Natural killer cell (primary cell): ENCODE data around the gene CHRM2. TPM values are rescaled to one million over a fixed set of nuclear protein-coding genes. Genes with fewer than 3 reads are reported as not detected.

Source experiments
- ATAC-seq, 3 donors: fragments of 150-1000 bp in 2 of 3; fragments of 200-7000 bp in 1 of 3; cut with Tn5 transposase; 1 replicate in 1 of 3; 2 replicates in 2 of 3; pipeline ENCODE4 v1.10.0; 2021; ENCODE audit warnings: mild to moderate bottlenecking in 2 of 3, moderate library complexity in 2 of 3
- DNase-seq, 2 donors: peaks; one replicate each; pipeline versions ENCODE4 v3.0.0 to v3.0.0-alpha.2; 2013 to 2021; ENCODE audit warnings: mixed read lengths in 1 of 2
- H3K27ac ChIP-seq: one replicate; pipeline ENCODE4 v1.5.1; 2013; ENCODE audit warnings: mild to moderate bottlenecking, low read length
- H3K27me3 ChIP-seq: one replicate; pipeline ENCODE4 v1.6.1; 2013; ENCODE audit warnings: low read length; ENCODE audit not compliant: control insufficient read depth, insufficient read depth
- H3K36me3 ChIP-seq: one replicate; pipeline ENCODE4 v1.6.1; 2013; ENCODE audit warnings: low read length; ENCODE audit not compliant: control insufficient read depth, insufficient read depth
- H3K4me1 ChIP-seq: one replicate; pipeline ENCODE4 v1.6.1; 2013; ENCODE audit warnings: low read length; ENCODE audit not compliant: control insufficient read depth, insufficient read depth
- H3K4me3 ChIP-seq: one replicate; pipeline ENCODE4 v1.5.1; 2013; ENCODE audit warnings: low read length
- H3K9me3 ChIP-seq: one replicate; pipeline ENCODE4 v1.6.1; 2013; ENCODE audit warnings: low read length; ENCODE audit not compliant: control insufficient read depth, insufficient read depth
- H3K27ac Mint-ChIP-seq, 2 donors: one replicate each; pipeline ENCODE4 v1.8.0; 2022; ENCODE audit warnings: mild to moderate bottlenecking in 2 of 2, mixed read lengths in 2 of 2, moderate library complexity in 1 of 2
- H3K27me3 Mint-ChIP-seq, 2 donors: one replicate each; pipeline ENCODE4 v1.8.0; 2022; ENCODE audit warnings: low read depth in 2 of 2, mixed read lengths in 2 of 2
- H3K36me3 Mint-ChIP-seq: one replicate; pipeline ENCODE4 v1.8.0; 2022; ENCODE audit warnings: mixed read lengths
- H3K4me1 Mint-ChIP-seq, 2 donors: one replicate each; pipeline ENCODE4 v1.8.0; 2022; ENCODE audit warnings: mixed read lengths in 2 of 2
- H3K4me3 Mint-ChIP-seq: one replicate; pipeline ENCODE4 v1.8.0; 2022; ENCODE audit warnings: mild to moderate bottlenecking, moderate library complexity, mixed read lengths
- H3K9me3 Mint-ChIP-seq, 2 donors: one replicate each; pipeline ENCODE4 v1.8.0; 2022; ENCODE audit warnings: mixed read lengths in 2 of 2
- WGBS: methylation state at CpG from one replicate; pipeline ENCODE4 v1.1.7; 2013; ENCODE audit warnings: missing lambda C conversion rate; ENCODE audit not compliant: insufficient coverage; 5-methylcytosine and 5-hydroxymethylcytosine counted together
- intact Hi-C: fragments of 100-400 bp; cut with micrococcal nuclease; formaldehyde crosslinking; loops from one replicate; pipeline ENCODE4 v1.14.2; 2022
- total RNA-seq, 4 donors: library from RNA; stranded (reverse); fragments of 120-200 nt in 1 of 4; gene quantifications; one replicate each; pipeline versions ENCODE4 v1.2.3 to v1.2.4, GENCODE V29; 2013 to 2022
- TF ChIP-seq, protein P1 (sequence below): fragments of 200-600 bp; IDR thresholded peaks from one replicate; pipeline ENCODE4 v1.8.0; 2022; ENCODE audit warnings: antibody characterized with exemption

Gene CHRM2
- total RNA-seq, 3 donors from 2014 or later (not counting 1 experiment from before 2014, with no cell fraction given): not detected

- DNase-seq (no peak), ATAC-seq (no peak)
- Histone ChIP-seq H3K9me3 (peaks cover 11% of the 10 kb centered on the region), H3K27ac (no peak overlapping the region), H3K4me3 (no peak overlapping the region), H3K36me3 (no peaks in the 10 kb centered on the region), H3K4me1 (no peaks in the 10 kb centered on the region), H3K27me3 (no peaks in the 10 kb centered on the region)
- Mint-ChIP-seq H3K4me3 (no peak overlapping the region), H3K27me3 (no peaks in the 10 kb centered on the region), H3K9me3 (peaks cover 7% of the 10 kb centered on the region in 2 donors), H3K4me1 (no peaks in the 10 kb centered on the region), H3K27ac (no peak overlapping the region), H3K36me3 (no peaks in the 10 kb centered on the region)
- no CpG with 5 or more reads among the region's 1 CpG for WGBS
- TF ChIP-seq, protein P1, sequence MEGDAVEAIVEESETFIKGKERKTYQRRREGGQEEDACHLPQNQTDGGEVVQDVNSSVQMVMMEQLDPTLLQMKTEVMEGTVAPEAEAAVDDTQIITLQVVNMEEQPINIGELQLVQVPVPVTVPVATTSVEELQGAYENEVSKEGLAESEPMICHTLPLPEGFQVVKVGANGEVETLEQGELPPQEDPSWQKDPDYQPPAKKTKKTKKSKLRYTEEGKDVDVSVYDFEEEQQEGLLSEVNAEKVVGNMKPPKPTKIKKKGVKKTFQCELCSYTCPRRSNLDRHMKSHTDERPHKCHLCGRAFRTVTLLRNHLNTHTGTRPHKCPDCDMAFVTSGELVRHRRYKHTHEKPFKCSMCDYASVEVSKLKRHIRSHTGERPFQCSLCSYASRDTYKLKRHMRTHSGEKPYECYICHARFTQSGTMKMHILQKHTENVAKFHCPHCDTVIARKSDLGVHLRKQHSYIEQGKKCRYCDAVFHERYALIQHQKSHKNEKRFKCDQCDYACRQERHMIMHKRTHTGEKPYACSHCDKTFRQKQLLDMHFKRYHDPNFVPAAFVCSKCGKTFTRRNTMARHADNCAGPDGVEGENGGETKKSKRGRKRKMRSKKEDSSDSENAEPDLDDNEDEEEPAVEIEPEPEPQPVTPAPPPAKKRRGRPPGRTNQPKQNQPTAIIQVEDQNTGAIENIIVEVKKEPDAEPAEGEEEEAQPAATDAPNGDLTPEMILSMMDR: no peak
- intact Hi-C loops: no loop called here
Measured at GRCh38 chr7:137017221-137017620, 148.8 kb downstream of the CHRM2 start.

- Histone ChIP-seq H3K9me3 (peaks cover 11% of the 10 kb centered on the region), H3K4me3 (no peak overlapping the region), H3K4me1 (no peaks in the 10 kb centered on the region), H3K27me3 (no peaks in the 10 kb centered on the region), H3K36me3 (no peaks in the 10 kb centered on the region), H3K27ac (no peak overlapping the region)
- Mint-ChIP-seq H3K27ac (no peak overlapping the region), H3K9me3 (peaks cover 7 to 8% of the 10 kb centered on the region in 2 donors), H3K36me3 (no peaks in the 10 kb centered on the region), H3K27me3 (no peaks in the 10 kb centered on the region), H3K4me1 (no peaks in the 10 kb centered on the region), H3K4me3 (no peak overlapping the region)
- TF ChIP-seq, protein P1: no peak
- no peak for DNase-seq
- 83% methylated on average over 2 of the region's 3 CpGs for WGBS
- ATAC-seq: no peak
- intact Hi-C loops: no loop called here
Measured at GRCh38 chr7:137018468-137018867, 150.0 kb downstream of the CHRM2 start.

GRCh38 chr7:137020351-137020750 is 151.9 kb downstream of the CHRM2 start:
- no peaks in the 10 kb centered on the region for H3K4me1 ChIP-seq
- H3K27ac ChIP-seq: no peak overlapping the region
- no peak for DNase-seq
- H3K9me3 ChIP-seq: peaks cover 7% of the 10 kb centered on the region
- 92% methylated on average over 1 of the region's 1 CpG for WGBS
- H3K4me3 ChIP-seq: no peak overlapping the region
- intact Hi-C loops: no loop called here
- no peaks in the 10 kb centered on the region for H3K27me3 ChIP-seq
- ATAC-seq: no peak
- Mint-ChIP-seq H3K27ac (no peak overlapping the region), H3K36me3 (no peaks in the 10 kb centered on the region), H3K27me3 (no peaks in the 10 kb centered on the region), H3K4me1 (no peaks in the 10 kb centered on the region), H3K9me3 (peaks cover 8 to 11% of the 10 kb centered on the region in 2 donors), H3K4me3 (no peak overlapping the region)
- TF ChIP-seq, protein P1: no peak
- no peaks in the 10 kb centered on the region for H3K36me3 ChIP-seq

DNA sequence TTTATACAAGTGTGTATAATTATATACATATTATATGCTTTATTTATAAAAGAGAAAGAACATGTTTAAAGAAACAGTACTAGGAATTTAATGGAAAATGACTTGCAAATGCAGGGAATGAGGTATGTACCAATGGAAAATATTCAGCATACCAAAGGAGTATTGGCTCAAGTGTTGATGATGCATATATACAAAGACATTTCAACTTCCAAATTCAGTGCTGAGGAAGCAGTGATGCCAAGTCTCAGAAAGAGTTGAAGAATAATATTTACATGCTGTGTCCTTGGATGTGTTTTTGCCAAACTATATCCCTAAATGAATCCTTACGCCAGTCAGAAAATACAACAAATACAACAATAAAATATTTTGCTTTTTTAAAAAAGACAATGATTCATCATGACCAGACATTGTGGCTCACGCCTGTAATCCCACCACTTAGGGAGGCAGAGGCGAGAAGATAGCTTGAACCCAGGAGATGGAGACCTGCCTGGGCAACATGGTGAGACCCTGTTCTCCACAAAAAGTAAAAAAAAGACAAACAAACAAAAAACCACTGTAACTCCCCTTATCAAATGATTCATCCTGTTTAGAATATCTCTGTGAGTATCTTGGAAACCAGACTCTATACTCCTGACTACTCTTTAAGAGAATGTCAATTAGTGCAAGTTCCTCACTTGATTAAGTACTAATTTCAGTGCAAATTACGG is 157.2 kb downstream of the CHRM2 start:
- Histone ChIP-seq H3K9me3 (no peaks in the 10 kb centered on the region), H3K27ac (no peak overlapping the region), H3K36me3 (no peaks in the 10 kb centered on the region), H3K4me1 (no peaks in the 10 kb centered on the region), H3K27me3 (no peaks in the 10 kb centered on the region), H3K4me3 (no peak overlapping the region)
- no peak overlapping the region for H3K4me3 Mint-ChIP-seq
- DNase-seq (no peak), ATAC-seq (no peak)
- no peaks in the 10 kb centered on the region for H3K36me3 Mint-ChIP-seq
- H3K27me3 Mint-ChIP-seq: no peaks in the 10 kb centered on the region
- H3K9me3 Mint-ChIP-seq: peaks cover 14 to 19% of the 10 kb centered on the region in 2 donors
- no peak overlapping the region for H3K27ac Mint-ChIP-seq
- no peaks in the 10 kb centered on the region for H3K4me1 Mint-ChIP-seq
- 91% methylated on average over 4 of the region's 4 CpGs for WGBS
- intact Hi-C loops: no loop called here
- TF ChIP-seq, protein P1: no peak
